GM04503 (cell line): ENCODE measurements around the gene CARTPT.
A peak's percentile ranks its signal among the peaks of the same experiment; 100 is the strongest.

Source experiments
- DNase-seq: peaks from one replicate; pipeline ENCODE4 v3.0.0-alpha.2; 2012; ENCODE audit warnings: low read depth

The CARTPT gene

GRCh38 chr5:71719063-71719964, at the start of gene CARTPT:
Gene CARTPT, plus strand, starts transcription at chr5:71719275. Its CDS starts 19 bp downstream, at chr5:71719294.
- DNase-seq: no peak

GRCh38 chr5:71677977-71678376, 41.1 kb upstream of the CARTPT start:
- no peak for DNase-seq

- DNase-seq: no peak
Observed at GRCh38 chr5:71679714-71680113, 39.4 kb upstream of the CARTPT start.

GRCh38 chr5:71680510-71680909, 38.6 kb upstream of the CARTPT start:
- no peak for DNase-seq

- DNase-seq: no peak
Observed at GRCh38 chr5:71681296-71681695, 37.8 kb upstream of the CARTPT start.

- no peak for DNase-seq
Observed at GRCh38 chr5:71684309-71684708, 34.8 kb upstream of the CARTPT start.

GRCh38 chr5:71693828-71694427, 25.1 kb upstream of the CARTPT start:
- no peak for DNase-seq

- DNase-seq: no peak
Observed at GRCh38 chr5:71695071-71695470, 24.0 kb upstream of the CARTPT start.

GRCh38 chr5:71695595-71695994, 23.5 kb upstream of the CARTPT start:
- peak; percentile 7 for DNase-seq

- DNase-seq: no peak
Observed at GRCh38 chr5:71697967-71698366, 21.1 kb upstream of the CARTPT start.

GRCh38 chr5:71699233-71699632, 19.8 kb upstream of the CARTPT start:
- no peak for DNase-seq

GRCh38 chr5:71699751-71700150, 19.3 kb upstream of the CARTPT start:
- DNase-seq: no peak

- DNase-seq: no peak
Observed at GRCh38 chr5:71700803-71701202, 18.3 kb upstream of the CARTPT start.

- no peak for DNase-seq
Observed at GRCh38 chr5:71701407-71701806, 17.7 kb upstream of the CARTPT start.

GRCh38 chr5:71703941-71704340, 15.1 kb upstream of the CARTPT start:
- no peak for DNase-seq

GRCh38 chr5:71705421-71705820, 13.7 kb upstream of the CARTPT start:
- DNase-seq: no peak

- no peak for DNase-seq
Observed at GRCh38 chr5:71706906-71707305, 12.2 kb upstream of the CARTPT start.

- no peak for DNase-seq
Observed at GRCh38 chr5:71711610-71712009, 7.5 kb upstream of the CARTPT start.

- no peak for DNase-seq
Observed at GRCh38 chr5:71714911-71715310, 4.2 kb upstream of the CARTPT start.

- DNase-seq: no peak
Observed at GRCh38 chr5:71727978-71728377, 8.9 kb downstream of the CARTPT start.

GRCh38 chr5:71731015-71731414, 11.9 kb downstream of the CARTPT start:
- no peak for DNase-seq

- no peak for DNase-seq
Observed at GRCh38 chr5:71732011-71732410, 12.9 kb downstream of the CARTPT start.

GRCh38 chr5:71734141-71734540, 15.1 kb downstream of the CARTPT start:
- DNase-seq: no peak
